Measurements from ENCODE around the gene MTA1.

MTA1 gene

DNA sequence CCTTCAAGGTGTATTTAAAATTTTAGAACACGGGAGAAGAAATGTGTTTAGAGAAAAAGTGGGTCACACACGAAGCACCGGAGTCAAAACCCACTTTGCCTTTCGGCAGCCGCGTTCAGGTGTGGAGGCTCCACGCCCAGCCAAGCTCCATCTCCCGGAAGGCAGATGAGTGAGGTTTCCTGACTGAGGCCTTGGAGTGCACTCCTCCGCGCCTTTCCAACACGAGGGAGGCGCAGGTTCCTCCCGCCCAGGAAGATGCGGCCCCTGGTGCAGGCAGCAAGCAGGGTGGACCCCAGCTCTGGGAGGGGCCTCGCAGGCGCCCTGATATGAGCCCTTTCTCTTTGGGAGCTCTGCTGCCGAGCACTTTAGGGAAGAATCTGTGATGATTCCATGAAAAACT lies 22.5 kb downstream of the MTA1 start:
- Histone ChIP-seq H3K27ac (no peak overlapping the region), H3K4me3 (ENCODE audit: low read depth in 1 of 2, low read length in 1 of 2) (no peak overlapping the region), H3K27me3 (no peaks in the 10 kb centered on the region), H3K9me3 (no peaks in the 10 kb centered on the region), H3K36me3 (peaks cover 8% of the 10 kb centered on the region), H3K4me1 (ENCODE audit: control insufficient read depth in 1 of 2, insufficient read depth in 1 of 2, low read depth in 1 of 2, low read length in 1 of 2) (no peaks in the 10 kb centered on the region)
- TF ChIP-seq, protein P1, sequence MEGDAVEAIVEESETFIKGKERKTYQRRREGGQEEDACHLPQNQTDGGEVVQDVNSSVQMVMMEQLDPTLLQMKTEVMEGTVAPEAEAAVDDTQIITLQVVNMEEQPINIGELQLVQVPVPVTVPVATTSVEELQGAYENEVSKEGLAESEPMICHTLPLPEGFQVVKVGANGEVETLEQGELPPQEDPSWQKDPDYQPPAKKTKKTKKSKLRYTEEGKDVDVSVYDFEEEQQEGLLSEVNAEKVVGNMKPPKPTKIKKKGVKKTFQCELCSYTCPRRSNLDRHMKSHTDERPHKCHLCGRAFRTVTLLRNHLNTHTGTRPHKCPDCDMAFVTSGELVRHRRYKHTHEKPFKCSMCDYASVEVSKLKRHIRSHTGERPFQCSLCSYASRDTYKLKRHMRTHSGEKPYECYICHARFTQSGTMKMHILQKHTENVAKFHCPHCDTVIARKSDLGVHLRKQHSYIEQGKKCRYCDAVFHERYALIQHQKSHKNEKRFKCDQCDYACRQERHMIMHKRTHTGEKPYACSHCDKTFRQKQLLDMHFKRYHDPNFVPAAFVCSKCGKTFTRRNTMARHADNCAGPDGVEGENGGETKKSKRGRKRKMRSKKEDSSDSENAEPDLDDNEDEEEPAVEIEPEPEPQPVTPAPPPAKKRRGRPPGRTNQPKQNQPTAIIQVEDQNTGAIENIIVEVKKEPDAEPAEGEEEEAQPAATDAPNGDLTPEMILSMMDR (IDR thresholded peaks at IDR 0.05), result no peak

DNA sequence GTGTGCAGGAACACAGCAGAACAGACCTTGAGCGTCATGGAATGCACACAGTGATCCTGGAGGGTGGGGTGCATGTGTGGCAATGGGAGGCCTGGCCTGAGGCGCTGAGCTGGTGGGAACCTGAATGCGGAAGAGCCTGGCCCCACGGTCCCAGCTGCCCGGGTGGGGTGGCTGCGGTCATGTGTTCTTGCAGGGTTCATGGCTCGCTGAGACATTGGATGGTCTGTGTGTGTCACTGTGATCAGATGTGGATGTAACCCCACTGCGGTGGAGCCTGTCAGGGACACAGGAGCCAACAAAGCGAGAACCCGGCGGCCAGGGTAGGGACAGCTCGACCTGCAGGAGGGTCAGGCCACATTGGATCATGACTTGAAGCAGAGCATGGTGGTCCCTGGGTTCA lies 23.2 kb downstream of the MTA1 start:
- no peaks in the 10 kb centered on the region for H3K4me1 ChIP-seq (ENCODE audit: control insufficient read depth in 1 of 2, insufficient read depth in 1 of 2, low read depth in 1 of 2, low read length in 1 of 2)
- TF ChIP-seq, protein P1 (IDR thresholded peaks at IDR 0.05), result no peak
- H3K36me3 ChIP-seq, result peaks cover 8% of the 10 kb centered on the region
- H3K4me3 ChIP-seq (ENCODE audit: low read depth in 1 of 2, low read length in 1 of 2), result no peak overlapping the region
- no peaks in the 10 kb centered on the region for H3K27me3 ChIP-seq
- H3K27ac ChIP-seq, result no peak overlapping the region
- H3K9me3 ChIP-seq, result no peaks in the 10 kb centered on the region

DNA sequence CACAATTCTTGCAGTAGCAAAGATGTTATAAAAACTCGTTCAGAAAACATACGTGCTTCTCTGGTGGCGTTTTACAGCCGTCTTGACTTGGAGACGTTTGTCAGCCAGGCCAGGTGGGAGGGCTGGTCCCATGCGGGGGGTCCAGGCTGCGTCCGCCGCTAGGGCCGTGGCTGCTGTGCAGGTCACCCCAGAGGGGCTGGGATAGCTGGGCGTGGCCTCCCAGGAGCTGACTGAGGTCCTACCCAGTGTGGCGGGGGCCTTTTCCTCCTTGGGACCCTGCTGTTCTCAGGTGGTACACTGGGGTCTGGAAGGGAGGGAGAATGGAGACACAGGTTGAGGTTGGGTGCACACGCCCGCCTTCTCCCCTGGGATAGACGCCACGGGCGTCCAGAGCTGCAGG lies 25.2 kb downstream of the MTA1 start:
- H3K27me3 ChIP-seq, result no peaks in the 10 kb centered on the region
- no peaks in the 10 kb centered on the region for H3K9me3 ChIP-seq
- no peak overlapping the region for H3K4me3 ChIP-seq (ENCODE audit: low read depth in 1 of 2, low read length in 1 of 2)
- H3K4me1 ChIP-seq (ENCODE audit: control insufficient read depth in 1 of 2, insufficient read depth in 1 of 2, low read depth in 1 of 2, low read length in 1 of 2), result no peaks in the 10 kb centered on the region
- TF ChIP-seq, protein P1 (IDR thresholded peaks at IDR 0.05), result no peak
- no peak overlapping the region for H3K27ac ChIP-seq
- H3K36me3 ChIP-seq, result peaks cover 10% of the 10 kb centered on the region

DNA sequence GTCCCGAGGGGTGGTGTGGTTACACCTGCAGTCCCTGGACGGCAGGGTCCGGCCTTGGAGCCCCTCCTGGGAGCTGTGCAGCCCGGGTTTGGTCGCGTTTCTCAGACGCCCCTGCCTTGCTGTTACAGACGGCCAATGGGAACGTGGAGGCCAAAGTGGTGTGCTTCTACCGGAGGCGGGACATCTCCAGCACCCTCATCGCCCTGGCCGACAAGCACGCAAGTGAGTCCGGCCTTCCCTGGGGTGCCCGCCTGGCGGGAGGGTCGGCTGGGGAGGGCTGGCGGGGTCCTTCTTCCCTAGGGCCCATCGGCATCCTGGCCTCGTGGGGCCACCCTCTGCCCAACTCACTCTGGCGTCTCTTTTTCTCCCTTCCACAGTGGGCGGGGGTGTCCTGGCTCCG lies 25.7 kb downstream of the MTA1 start:
- TF ChIP-seq, protein P1 (IDR thresholded peaks at IDR 0.05), result no peak
- no peaks in the 10 kb centered on the region for H3K4me1 ChIP-seq (ENCODE audit: control insufficient read depth in 1 of 2, insufficient read depth in 1 of 2, low read depth in 1 of 2, low read length in 1 of 2)
- no peak overlapping the region for H3K4me3 ChIP-seq (ENCODE audit: low read depth in 1 of 2, low read length in 1 of 2)
- no peaks in the 10 kb centered on the region for H3K9me3 ChIP-seq
- H3K36me3 ChIP-seq, result peaks cover 12% of the 10 kb centered on the region
- H3K27ac ChIP-seq, result no peak overlapping the region
- H3K27me3 ChIP-seq, result no peaks in the 10 kb centered on the region

DNA sequence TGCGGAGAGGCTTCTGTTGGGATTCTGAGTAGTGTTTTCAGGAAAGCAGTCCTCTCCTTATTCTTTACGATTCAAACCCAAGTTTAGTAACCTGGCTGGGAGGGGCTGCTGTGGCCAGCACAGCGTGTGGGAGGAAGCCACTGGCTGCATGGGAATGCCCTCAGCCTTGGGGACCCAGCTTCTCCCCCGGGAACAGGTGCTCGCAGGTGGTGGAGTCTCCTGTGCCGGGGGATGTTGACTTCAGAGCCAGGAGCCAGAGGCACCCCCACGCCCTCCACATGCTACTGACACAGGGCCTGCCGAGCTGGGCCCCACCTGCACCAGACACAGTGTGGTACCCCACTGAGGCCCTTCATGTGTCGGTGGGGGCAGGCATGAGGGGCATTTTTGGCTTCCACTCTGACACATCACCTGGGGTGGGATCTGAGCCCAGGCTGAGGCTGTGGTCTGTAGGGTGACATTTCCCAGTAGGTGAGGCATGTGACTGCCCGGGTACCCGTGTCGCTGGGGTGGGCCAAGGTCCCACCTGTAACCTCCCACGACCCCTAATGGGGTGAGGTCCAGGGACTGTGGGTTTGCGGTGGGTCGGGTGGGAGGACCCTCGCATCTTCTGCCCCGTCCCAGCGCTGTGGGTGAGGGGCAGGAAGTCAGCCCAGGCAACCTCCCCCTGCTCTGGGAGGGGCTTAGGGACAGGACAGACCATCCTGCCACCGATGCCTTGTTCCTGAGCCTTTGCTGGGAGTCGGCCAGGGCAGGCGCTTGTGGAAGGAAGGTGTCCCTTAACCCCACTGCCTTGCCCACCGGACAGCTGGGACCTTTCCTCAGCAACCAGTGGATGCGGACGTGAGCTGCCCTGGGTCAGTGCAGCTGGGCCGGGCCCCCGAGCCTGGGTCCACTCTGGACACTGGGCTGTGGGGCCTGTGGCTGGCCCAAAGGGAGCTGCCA lies 26.5 kb downstream of the MTA1 start:
- Histone ChIP-seq H3K27ac (no peak overlapping the region), H3K36me3 (peaks cover 15% of the 10 kb centered on the region), H3K4me1 (ENCODE audit: control insufficient read depth in 1 of 2, insufficient read depth in 1 of 2, low read depth in 1 of 2, low read length in 1 of 2) (no peaks in the 10 kb centered on the region), H3K9me3 (no peaks in the 10 kb centered on the region), H3K27me3 (no peaks in the 10 kb centered on the region), H3K4me3 (ENCODE audit: low read depth in 1 of 2, low read length in 1 of 2) (no peak overlapping the region)
- TF ChIP-seq, protein P1 (IDR thresholded peaks at IDR 0.05), result no peak
